HG03432 (cell line): ENCODE data around the gene RPUSD3.

ENCODE experiments used
- ATAC-seq: cut with Tn5 transposase; IDR thresholded peaks from one replicate; pipeline ENCODE4 v1.9.1; 2021; ENCODE audit warnings: mild to moderate bottlenecking, moderate library complexity; ENCODE audit not compliant: unreplicated experiment

RPUSD3 gene

DNA sequence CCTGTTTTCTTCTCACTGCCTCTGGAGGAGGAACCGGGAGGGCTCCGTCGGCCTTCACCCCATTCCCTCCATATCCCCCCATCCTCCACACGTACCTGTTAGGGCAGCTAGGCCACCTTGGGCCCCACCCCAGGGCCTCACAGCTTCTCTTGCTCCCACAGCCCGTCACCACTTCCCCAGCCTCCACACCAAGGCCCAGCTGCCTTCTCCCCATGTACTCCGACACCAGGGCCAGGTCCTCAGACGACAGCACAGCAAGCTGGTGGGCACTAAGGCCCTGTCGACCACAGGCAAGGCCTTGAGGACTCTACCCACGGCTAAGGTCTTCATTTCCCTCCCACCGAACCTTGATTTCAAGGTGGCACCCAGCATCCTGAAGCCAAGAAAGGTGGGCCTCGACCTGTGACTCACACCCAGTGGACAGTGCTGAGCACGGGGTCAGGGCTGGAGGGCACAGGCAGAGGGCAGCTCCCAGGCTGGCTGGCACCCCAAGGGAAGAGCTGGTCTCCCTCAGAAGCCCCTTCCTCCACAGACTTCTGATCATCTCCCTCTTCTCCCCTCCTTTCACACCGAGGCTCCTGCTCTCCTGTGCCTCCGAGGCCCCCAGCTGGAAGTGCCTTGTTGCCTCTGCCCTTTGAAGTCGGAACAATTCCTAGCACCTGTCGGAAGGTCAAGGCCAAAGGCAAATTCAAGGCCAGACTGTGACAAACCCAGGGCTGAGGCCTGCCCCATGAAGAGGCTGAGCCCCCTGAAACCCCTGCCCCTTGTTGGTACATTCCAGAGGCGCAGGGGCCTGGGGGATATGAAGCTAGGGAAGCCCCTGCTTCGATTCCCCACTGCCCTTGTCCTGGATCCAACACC is 9.1 kb downstream of the RPUSD3 start:
- no peak for ATAC-seq

- no peak for ATAC-seq
Observed at GRCh38 chr3:9833078-9833477, 10.7 kb downstream of the RPUSD3 start.

DNA sequence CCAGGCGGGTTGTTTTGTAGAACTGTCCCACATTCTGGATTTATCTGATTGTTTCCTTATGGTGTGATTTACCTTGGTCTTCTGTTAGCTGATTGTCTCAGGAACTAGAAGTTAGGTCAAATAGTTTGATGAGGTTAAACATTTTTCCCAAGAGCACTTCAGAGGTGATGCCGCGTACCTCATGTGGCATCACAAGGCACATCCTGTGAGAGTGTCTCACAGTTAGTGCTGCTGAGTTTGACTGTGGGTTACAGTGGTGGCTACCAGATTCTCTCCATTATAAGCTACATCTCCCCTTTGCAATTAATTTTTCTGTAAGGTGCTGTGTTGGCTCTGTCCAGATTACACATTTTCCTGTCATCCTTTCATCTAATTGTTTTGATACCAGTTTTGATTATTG is 12.6 kb downstream of the RPUSD3 start:
- ATAC-seq: no peak

GRCh38 chr3:9828801-9829755 is 14.7 kb downstream of the RPUSD3 start:
- ATAC-seq: no peak

DNA sequence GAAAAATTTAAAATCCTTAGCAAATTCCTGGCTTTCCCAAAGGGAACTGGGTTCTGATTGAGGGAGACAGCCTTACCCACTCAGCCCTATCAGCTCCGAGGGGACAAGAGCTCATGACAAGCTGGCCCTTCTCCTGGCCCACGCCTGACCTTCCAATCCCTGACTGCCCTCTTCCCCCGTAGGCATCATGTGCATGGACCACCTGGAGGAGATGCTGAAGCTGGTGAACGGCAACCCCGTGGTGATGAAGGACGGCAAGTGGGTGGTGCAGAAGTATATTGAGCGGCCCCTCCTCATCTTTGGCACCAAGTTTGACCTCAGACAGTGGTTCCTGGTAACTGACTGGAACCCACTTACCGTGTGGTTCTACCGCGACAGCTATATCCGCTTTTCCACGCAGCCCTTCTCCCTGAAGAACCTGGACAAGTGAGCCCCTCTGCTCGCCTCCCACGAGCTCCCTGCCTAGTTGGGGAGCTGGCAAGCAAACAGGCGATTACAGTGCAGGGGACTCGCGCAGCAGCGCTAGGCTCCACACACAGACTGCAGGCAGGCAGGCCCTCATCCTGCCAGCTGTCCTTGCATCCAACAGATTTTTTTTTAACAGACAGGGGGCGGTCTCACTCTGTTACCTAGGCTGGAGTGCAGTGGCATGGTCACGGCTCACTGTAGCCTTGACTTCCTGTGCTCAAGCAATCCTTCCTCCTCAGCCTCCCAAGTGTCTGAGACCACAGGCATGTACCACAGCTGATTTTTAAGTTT is 16.8 kb downstream of the RPUSD3 start:
- ATAC-seq: peak; percentile 43

GRCh38 chr3:9825451-9826040 is 18.3 kb downstream of the RPUSD3 start:
- ATAC-seq: no peak

DNA sequence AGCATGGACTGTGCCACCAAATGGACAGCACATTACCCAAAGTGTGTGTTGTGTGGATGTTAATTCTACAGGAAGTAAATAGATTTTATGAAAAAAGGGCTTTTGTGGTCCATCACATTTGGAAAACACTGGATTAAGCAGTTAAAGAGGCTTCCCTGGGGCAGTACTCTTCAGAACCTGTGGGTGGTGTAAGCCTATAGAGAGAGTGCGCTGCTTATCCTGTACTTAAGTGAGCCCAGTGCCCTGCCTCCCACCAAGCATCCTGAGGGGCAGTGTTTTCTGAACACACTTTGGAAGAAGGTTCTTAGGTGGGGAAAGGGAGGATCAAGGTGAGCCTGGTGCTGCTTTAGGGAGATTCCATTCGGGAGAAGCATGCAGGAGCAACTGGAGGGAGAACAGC is 22.9 kb downstream of the RPUSD3 start:
- ATAC-seq: no peak

GRCh38 chr3:9820543-9820942 is 23.3 kb downstream of the RPUSD3 start:
- no peak for ATAC-seq

DNA sequence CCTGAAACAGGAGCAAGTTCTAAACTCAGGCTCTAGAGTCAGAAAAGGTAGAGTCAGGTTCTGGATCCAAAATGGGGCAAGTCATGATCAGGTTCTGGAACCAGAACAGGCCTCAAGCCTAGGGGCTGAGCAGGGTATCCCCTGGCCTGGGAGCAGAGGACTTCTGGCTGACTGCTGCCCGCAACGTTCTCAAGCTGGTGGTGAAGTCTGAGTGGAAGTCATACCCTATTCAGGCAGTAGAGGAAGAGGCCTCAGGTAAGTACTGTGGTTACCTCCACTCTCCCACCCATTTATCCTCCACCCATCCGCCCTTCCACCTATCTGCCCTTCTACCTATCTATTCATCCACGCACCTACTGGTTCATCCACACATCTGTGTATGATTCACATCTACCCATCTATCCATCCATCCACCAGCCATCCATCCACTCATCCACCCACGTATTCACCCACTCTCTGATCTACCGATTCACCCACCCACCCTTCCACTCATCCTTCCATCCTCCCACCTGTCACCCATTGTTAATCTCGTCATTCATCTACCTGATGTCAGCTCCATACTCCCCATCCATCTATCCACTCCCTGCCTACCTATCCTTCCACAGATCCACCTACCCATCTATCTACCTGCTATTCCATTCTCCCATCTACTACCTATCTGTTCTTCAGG is 25.0 kb downstream of the RPUSD3 start:
- ATAC-seq: no peak

- ATAC-seq: no peak
Observed at GRCh38 chr3:9817436-9817835, 26.4 kb downstream of the RPUSD3 start.

GRCh38 chr3:9815986-9816385 is 27.8 kb downstream of the RPUSD3 start:
- no peak for ATAC-seq

- ATAC-seq: no peak
Observed at GRCh38 chr3:9812870-9813483, 30.8 kb downstream of the RPUSD3 start.

DNA sequence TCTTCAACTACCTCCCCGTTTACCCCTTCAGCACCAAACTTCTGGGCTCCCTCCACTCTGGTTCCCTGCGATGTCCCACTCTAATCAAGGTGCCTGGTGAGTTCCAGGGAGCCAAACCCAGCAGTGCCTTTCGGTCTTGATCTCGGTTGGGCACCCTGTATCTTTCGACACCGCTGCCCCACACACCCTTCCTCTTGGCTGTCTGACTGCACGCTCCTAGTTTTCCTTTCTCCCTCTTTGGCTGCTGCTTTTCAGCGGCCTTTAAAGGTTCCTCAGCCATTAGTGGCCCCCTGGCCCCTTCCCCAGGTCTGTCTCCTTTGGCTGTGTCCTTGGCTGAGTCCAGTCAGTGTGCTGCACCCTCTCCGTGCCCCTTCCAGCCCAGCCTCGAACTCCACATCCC is 33.0 kb downstream of the RPUSD3 start:
- ATAC-seq: no peak

- ATAC-seq: no peak
Observed at GRCh38 chr3:9810433-9810770, 33.4 kb downstream of the RPUSD3 start.

DNA sequence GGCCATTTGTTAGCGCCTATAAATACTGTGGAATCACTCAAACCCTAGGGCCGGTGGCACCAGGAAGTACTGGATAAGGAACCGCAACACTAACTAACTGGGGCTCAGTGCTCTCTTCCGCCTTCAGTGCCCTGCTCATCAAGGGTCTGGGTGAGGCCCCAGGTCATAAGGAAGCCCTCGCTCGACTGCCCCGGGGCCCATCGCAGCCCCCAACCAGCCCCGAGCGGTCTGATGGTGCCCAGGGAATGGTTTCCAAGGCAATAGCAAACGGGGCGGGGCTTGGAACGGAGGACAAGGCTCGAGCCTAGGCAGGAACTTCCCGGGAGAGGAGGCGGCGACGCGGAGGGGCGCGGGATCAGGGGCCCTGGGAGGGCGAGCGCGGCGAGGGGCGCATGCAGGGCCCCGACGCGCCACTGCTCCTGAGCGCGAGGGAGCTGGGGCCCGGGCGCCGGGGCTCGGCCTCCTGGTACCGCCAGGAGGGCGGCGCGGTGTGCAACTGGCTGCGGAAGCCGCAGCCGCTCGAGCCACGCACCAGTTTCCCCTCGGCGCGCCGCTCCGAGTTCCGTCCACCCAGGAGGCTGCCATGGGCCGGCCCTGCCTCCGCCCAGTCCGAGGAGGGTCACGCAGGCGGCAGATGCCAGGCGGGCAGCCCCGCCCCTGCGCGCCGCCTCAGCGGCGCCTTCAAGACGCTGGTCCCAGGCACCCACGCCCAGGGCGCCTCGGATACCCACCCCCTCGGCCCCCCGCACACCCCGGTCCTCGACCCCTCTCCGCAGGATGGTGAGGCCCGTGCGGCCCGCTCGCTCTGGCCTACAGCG is 34.0 kb downstream of the RPUSD3 start, which contains the start of gene TTLL3:
TSS of gene TTLL3 (plus strand) at position 648 of the 818 bp plus-strand sequence. CDS start 400 bp downstream, outside the sequence.
- ATAC-seq: peak; percentile 52

DNA sequence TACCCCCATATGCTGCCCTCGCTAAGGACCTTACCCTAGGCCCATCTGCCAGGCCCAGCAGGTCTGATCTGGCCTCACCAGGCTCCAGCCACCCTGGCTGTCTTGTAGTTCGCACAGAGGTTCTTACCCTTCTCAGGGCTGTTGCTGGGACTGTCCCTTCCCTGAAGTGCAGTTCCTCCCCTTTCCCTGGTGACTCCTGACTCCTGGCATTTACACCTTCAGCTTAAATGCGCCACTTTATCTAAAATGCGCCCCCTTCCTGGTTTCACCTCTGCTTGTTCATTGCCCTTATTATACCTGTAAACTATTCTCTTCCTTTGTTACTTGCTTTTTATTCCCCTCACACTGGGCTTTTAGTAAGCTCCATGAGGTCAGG is 34.6 kb downstream of the RPUSD3 start:
- ATAC-seq: no peak

DNA sequence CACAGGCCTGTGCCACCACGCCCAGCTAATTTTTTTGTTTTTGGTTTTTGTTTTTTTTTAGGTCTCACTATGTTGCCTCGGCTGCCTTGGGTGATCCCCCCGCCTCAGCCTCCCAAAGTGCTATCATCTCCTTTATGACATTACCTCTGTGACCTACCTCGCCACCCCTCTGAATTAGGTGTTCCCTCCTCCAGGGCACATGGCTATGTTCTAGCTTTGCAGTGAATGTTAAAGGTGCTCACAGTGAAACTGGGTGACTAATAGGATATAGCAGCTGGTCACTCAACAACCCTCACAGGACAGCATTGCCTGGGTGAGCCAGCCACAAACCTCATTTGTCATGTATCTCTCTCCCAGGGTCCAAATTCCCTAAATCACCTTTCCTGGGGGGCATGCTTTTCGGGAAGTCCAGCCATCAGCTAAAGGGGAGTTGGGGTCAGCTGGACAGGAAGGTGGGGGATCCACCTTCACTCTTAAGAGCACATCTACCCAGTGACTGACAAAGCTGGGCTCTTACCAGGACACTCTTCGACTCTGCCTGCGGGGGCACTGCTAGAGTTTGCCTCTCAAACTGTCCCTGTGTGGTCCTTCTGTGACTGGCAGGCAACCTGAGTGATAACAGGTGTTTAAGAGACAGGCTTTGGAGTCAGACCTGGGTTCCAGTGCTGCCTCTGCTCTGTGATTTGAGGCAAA is 35.3 kb downstream of the RPUSD3 start:
- ATAC-seq: peak; percentile 57

DNA sequence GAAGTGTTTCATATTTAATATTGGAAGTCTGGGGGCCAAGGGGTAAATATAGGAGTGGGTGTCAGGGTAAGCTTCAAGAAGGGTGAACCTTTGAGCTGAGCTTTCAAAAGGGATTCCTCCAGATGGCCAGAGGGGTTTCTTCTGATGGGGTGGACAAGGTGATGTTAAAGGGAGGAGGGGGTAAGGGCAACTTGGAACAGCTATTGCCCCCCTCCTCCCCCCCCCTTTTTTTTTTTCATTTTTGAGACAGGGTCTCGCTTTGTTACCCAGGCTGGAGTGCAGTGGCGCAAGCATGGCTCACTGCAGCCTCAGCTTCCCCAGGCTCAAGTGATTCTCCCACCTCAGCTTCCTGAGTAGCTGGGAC is 35.8 kb downstream of the RPUSD3 start:
- no peak for ATAC-seq
